HCT116 (cell line): ENCODE measurements around the gene RFX3. TPM values are rescaled to one million over a fixed set of nuclear protein-coding genes. Genes with fewer than 3 reads are reported as not detected.

Source experiments
- ATAC-seq: fragments of 200-7000 bp; cut with Tn5 transposase; 2 replicates; pipeline ENCODE4 v1.9.1; 2020; ENCODE audit warnings: mild to moderate bottlenecking, moderate library complexity
- BruUV-seq: library from RNA; stranded (reverse); fragments of 400-500 nt; replicated peaks from 2 replicates; lab custom pipeline; 2021; lab: Mats Ljungman, UMichigan
- CTCF ChIA-PET: fragments of 300-600 bp; sonication (Branson Sonifier 250); formaldehyde crosslinking; loops from one replicate; lab custom pipeline; 2021; ENCODE audit warnings: antibody characterized with exemption; lab: Charles Lee
- POLR2A ChIA-PET: fragments of 300-600, 350-600 bp; sonication (Branson Sonifier 250); formaldehyde crosslinking; loops from one replicate; lab custom pipeline; 2021; ENCODE audit warnings: antibody characterized with exemption; lab: Charles Lee
- RAD21 ChIA-PET, 2 experiments: fragments of 300-600 bp; sonication (Branson Sonifier 250); formaldehyde crosslinking; loops; one replicate each; lab custom pipeline; 2023; ENCODE audit warnings: low total read pairs in 2 of 2; ENCODE audit not compliant: uncharacterized antibody in 2 of 2, unreplicated experiment in 2 of 2, low non-redundant PET in 1 of 2; lab: Charles Lee
- DNase-seq: peaks from one replicate; pipeline ENCODE4 v3.0.0-alpha.2; 2010; ENCODE audit warnings: low read depth, low spot score
- H2AFZ ChIP-seq: fragments of 200-600 bp; shearing (Covaris generic), sonication (generic); 2 replicates; pipeline ENCODE4 v1.6.1; 2017; ENCODE audit warnings: low read depth, mixed run types, mixed read lengths, antibody characterized with exemption, low read length; ENCODE audit not compliant: poor library complexity, severe bottlenecking
- H3K27ac ChIP-seq: 2 replicates; pipeline ENCODE4 v1.5.1; 2012; ENCODE audit warnings: low read depth, low read length
- H3K27me3 ChIP-seq: fragments of 200-600 bp; sonication (generic); 2 replicates; pipeline ENCODE4 v1.6.1; 2016; ENCODE audit warnings: mixed run types, low read length, mixed read lengths; ENCODE audit not compliant: insufficient read depth
- H3K36me3 ChIP-seq, 2 experiments: fragments of 200-500 bp in 1 of 2; fragments of 200-600 bp in 1 of 2; sonication (Bioruptor generic) in 1 of 2; sonication (generic) in 1 of 2; 2 replicates each; pipeline versions ENCODE4 v1.5.1 to v1.6.1; 2014 to 2016; ENCODE audit warnings: low read length in 2 of 2, inconsistent platforms in 1 of 2, mixed read lengths in 1 of 2, mixed run types in 1 of 2; ENCODE audit not compliant: insufficient read depth in 2 of 2, control insufficient read depth in 1 of 2
- H3K4me1 ChIP-seq, 2 experiments: fragments of 200-600 bp in 1 of 2; sonication (generic) in 1 of 2; 2 replicates each; pipeline versions ENCODE4 v1.5.1 to v1.6.1; 2012 to 2017; ENCODE audit warnings: low read length in 2 of 2, inconsistent platforms in 1 of 2, mild to moderate bottlenecking in 1 of 2, mixed read lengths in 1 of 2, mixed run types in 1 of 2, moderate library complexity in 1 of 2; ENCODE audit not compliant: insufficient read depth in 2 of 2, control insufficient read depth in 1 of 2
- H3K4me2 ChIP-seq: fragments of 200-600 bp; sonication (generic); 2 replicates; pipeline ENCODE4 v1.6.1; 2017; ENCODE audit warnings: mixed run types, low read length, mixed read lengths
- H3K4me3 ChIP-seq, 2 experiments: fragments of 200-600 bp in 1 of 2; sonication (generic) in 1 of 2; replicated peaks in 1 of 2; 2 replicates each; pipeline ENCODE4 v1.5.1; 2011 to 2016; ENCODE audit warnings: low read length in 2 of 2, control low read depth in 1 of 2, low read depth in 1 of 2, mild to moderate bottlenecking in 1 of 2, mixed read lengths in 1 of 2, mixed run types in 1 of 2
- H3K79me2 ChIP-seq: fragments of 200-600 bp; sonication (generic); 2 replicates; pipeline ENCODE4 v1.6.1; 2017; ENCODE audit warnings: mild to moderate bottlenecking, mixed run types, low read length, moderate library complexity, mixed read lengths; ENCODE audit not compliant: insufficient read depth
- H3K9ac ChIP-seq: fragments of 200-600 bp; sonication (generic); 2 replicates; pipeline ENCODE4 v1.6.1; 2016; ENCODE audit warnings: low read length, mixed read lengths
- H3K9me2 ChIP-seq: fragments of 200-600 bp; sonication (generic), shearing (Covaris generic); 2 replicates; pipeline ENCODE4 v1.6.1; 2017; ENCODE audit warnings: mixed run types, mild to moderate bottlenecking, moderate library complexity; ENCODE audit not compliant: insufficient read depth
- H3K9me3 ChIP-seq, 2 experiments: fragments of 200-500 bp in 1 of 2; fragments of 200-600 bp in 1 of 2; sonication (Bioruptor generic) in 1 of 2; sonication (generic) in 1 of 2; 2 replicates each; pipeline ENCODE4 v1.6.1; 2014 to 2017; ENCODE audit warnings: low read length in 2 of 2, mixed read lengths in 2 of 2, inconsistent platforms in 1 of 2, low read depth in 1 of 2, mild to moderate bottlenecking in 1 of 2, mixed run types in 1 of 2, moderate library complexity in 1 of 2; ENCODE audit not compliant: control insufficient read depth in 1 of 2, insufficient read depth in 1 of 2
- H4K20me1 ChIP-seq: fragments of 200-600 bp; sonication (generic), shearing (Covaris generic); 2 replicates; pipeline ENCODE4 v1.6.1; 2017; ENCODE audit warnings: mixed run types, mild to moderate bottlenecking, moderate library complexity; ENCODE audit not compliant: insufficient read depth
- CEBPB ChIP-seq: IDR thresholded peaks from 2 replicates; pipeline ENCODE4 v1.6.1; 2012; ENCODE audit warnings: low read depth
- EGR1 ChIP-seq: IDR thresholded peaks from 2 replicates; pipeline ENCODE4 v1.6.1; 2012; ENCODE audit warnings: low read depth
- ELF1 ChIP-seq: IDR thresholded peaks from 2 replicates; pipeline ENCODE4 v1.6.1; 2012; ENCODE audit warnings: low read depth, borderline replicate concordance
- EZH2 ChIP-seq: fragments of 200-600 bp; sonication (generic); IDR thresholded peaks from 2 replicates; pipeline ENCODE4 v1.6.1; 2017; ENCODE audit warnings: antibody characterized with exemption, mixed run types
- EZH2phosphoT487 ChIP-seq: fragments of 200-600 bp; IDR thresholded peaks from 2 replicates; pipeline ENCODE4 v1.6.1; 2018; ENCODE audit warnings: antibody characterized with exemption, borderline replicate concordance
- FOSL1 ChIP-seq: IDR thresholded peaks from 2 replicates; pipeline ENCODE4 v1.6.1; 2012; ENCODE audit warnings: low read depth
- POLR2A ChIP-seq: IDR thresholded peaks from 2 replicates; pipeline ENCODE4 v1.7.0; 2011; ENCODE audit warnings: borderline replicate concordance; ENCODE audit not compliant: insufficient read depth, insufficient read length; ENCODE audit errors: extremely low read depth
- RAD21 ChIP-seq: IDR thresholded peaks from 2 replicates; pipeline ENCODE4 v1.6.1; 2012; ENCODE audit warnings: low read depth, mild to moderate bottlenecking
- SIN3A ChIP-seq: IDR thresholded peaks from 2 replicates; pipeline ENCODE4 v1.6.1; 2012; ENCODE audit warnings: low read depth
- SP1 ChIP-seq: IDR thresholded peaks from 2 replicates; pipeline ENCODE4 v1.6.1; 2012; ENCODE audit warnings: low read depth
- SRF ChIP-seq: IDR thresholded peaks from 2 replicates; pipeline ENCODE4 v1.6.1; 2012; ENCODE audit warnings: low read depth
- TCF7L2 ChIP-seq: IDR thresholded peaks from 2 replicates; pipeline ENCODE4 v1.7.0; 2011; ENCODE audit warnings: borderline replicate concordance, inconsistent platforms; ENCODE audit not compliant: insufficient read depth, insufficient read length; ENCODE audit errors: extremely low read depth
- YY1 ChIP-seq: IDR thresholded peaks from 2 replicates; pipeline ENCODE4 v1.6.1; 2011; ENCODE audit warnings: low read length, low read depth, moderate library complexity, mild to moderate bottlenecking; ENCODE audit not compliant: insufficient replicate concordance; ENCODE audit errors: extremely low read depth
- ZNF274 ChIP-seq: fragments of 200-500 bp; sonication (Bioruptor generic); IDR thresholded peaks from 2 replicates; pipeline ENCODE4 v1.6.1; 2014; ENCODE audit warnings: mild to moderate bottlenecking, low read depth, low read length, inconsistent platforms
- intact Hi-C: fragments of 100-400 bp; cut with micrococcal nuclease; formaldehyde crosslinking; loops from 2 replicates; pipeline ENCODE4 v1.10.0; 2022
- total RNA-seq: library from RNA; stranded (reverse); gene quantifications from one replicate; pipeline ENCODE4 v1.2.1, GENCODE V29; 2021; ENCODE audit not compliant: unreplicated experiment
- TF ChIP-seq, protein P1 (sequence below): IDR thresholded peaks from 2 replicates; pipeline ENCODE4 v1.6.1; 2012
- TF ChIP-seq, protein P2 (sequence below): IDR thresholded peaks from 2 replicates; pipeline ENCODE4 v1.6.1; 2012; ENCODE audit warnings: low read depth
- TF ChIP-seq, protein P3 (sequence below), 3 experiments: fragments of 200-600 bp in 1 of 3; sonication (generic) in 1 of 3; IDR thresholded peaks in 2 of 3; conservative IDR thresholded peaks in 1 of 3; 2 replicates each; pipeline ENCODE4 v1.5.1; 2012 to 2017; ENCODE audit warnings: low read depth in 2 of 3, low read length in 2 of 3, antibody characterized with exemption in 1 of 3, borderline replicate concordance in 1 of 3, control low read depth in 1 of 3, mild to moderate bottlenecking in 1 of 3, mixed read lengths in 1 of 3, mixed run types in 1 of 3, moderate library complexity in 1 of 3; ENCODE audit not compliant: insufficient read depth in 1 of 3

The RFX3 gene
- total RNA-seq, 1 experiment from 2014 or later: 11.8 TPM

DNA sequence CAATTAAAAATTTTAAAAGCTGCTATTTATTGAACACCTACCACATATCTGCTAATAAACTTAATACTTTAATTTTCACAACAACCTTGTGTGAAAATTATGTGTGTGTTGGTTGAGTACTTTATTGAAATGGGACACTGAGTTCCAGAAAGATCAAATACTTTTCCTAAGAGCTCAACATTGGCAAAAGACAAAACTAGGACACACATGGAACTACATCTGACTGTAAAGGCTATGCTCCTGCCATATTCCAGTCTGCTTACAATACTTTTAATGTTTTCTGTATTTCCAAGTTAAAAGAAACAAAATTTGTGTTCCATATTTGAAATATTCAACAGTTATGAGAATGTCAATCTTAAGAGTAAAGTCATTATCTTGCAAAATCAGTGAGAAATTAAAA lies 111.8 kb downstream of the RFX3 start:
- no peaks in the 10 kb centered on the region for H3K27me3 ChIP-seq
- RAD21 ChIA-PET: no interaction called here
- H3K9me2 ChIP-seq: no peaks in the 10 kb centered on the region
- DNase-seq (no peak), ATAC-seq (no peak)
- H3K4me1 ChIP-seq: no peaks in the 10 kb centered on the region
- TF ChIP-seq SP1 (no peak), SIN3A (no peak), ELF1 (no peak), FOSL1 (no peak), POLR2A (no peak), CEBPB (no peak), RAD21 (no peak), YY1 (no peak), EZH2phosphoT487 (no peak), TCF7L2 (no peak), ZNF274 (no peak), EGR1 (no peak)
- TF ChIP-seq, protein P1, sequence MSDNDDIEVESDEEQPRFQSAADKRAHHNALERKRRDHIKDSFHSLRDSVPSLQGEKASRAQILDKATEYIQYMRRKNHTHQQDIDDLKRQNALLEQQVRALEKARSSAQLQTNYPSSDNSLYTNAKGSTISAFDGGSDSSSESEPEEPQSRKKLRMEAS: no peak
- CTCF ChIA-PET: interaction anchor here (1.3 kb wide), 1 partner anchor 27 kb away, joined by 3 read pairs; no protein-coding TSS in a partner anchor
- no peak overlapping the region for H3K9ac ChIP-seq
- H3K27ac ChIP-seq: no peak overlapping the region
- BruUV-seq: no TSS peak
- no peaks in the 10 kb centered on the region for H3K9me3 ChIP-seq
- intact Hi-C loops: no loop called here
- no peak overlapping the region for H3K4me3 ChIP-seq
- no peak overlapping the region for H3K4me2 ChIP-seq
- no peak overlapping the region for H2AFZ ChIP-seq
- no peaks in the 10 kb centered on the region for H4K20me1 ChIP-seq
- H3K36me3 ChIP-seq: no peaks in the 10 kb centered on the region
- POLR2A ChIA-PET: no interaction called here
- H3K79me2 ChIP-seq: no peaks in the 10 kb centered on the region

DNA sequence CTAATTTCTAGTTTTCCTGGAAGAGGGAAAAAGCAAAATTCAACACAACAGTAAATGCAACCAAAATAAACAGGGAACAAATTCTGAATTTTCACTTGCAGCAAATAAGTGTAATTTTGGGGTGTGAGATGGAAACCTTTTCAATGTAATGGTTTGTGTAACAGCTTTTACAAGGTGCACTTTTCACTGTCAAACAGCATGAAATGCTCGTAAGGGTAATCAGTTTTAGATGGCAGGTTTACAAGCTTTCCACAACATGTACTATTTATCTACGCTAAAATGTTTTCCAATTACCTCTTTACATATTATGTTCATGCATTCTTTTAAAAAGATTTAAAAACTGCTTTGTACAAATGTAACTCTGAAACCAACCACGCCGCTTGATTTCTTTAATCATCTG lies 115.3 kb downstream of the RFX3 start:
- Histone ChIP-seq H3K36me3 (no peaks in the 10 kb centered on the region), H4K20me1 (no peaks in the 10 kb centered on the region), H3K9me3 (no peaks in the 10 kb centered on the region), H3K27me3 (no peaks in the 10 kb centered on the region), H2AFZ (no peak overlapping the region), H3K4me1 (no peaks in the 10 kb centered on the region), H3K4me3 (no peak overlapping the region), H3K9me2 (no peaks in the 10 kb centered on the region), H3K4me2 (no peak overlapping the region), H3K79me2 (no peaks in the 10 kb centered on the region), H3K9ac (no peak overlapping the region), H3K27ac (no peak overlapping the region)
- intact Hi-C loops: no loop called here
- DNase-seq: no peak
- RAD21 ChIA-PET: no interaction called here
- CTCF ChIA-PET: interaction anchor here (1.2 kb wide), 1 partner anchor 31 kb away, joined by 3 read pairs; no protein-coding TSS in a partner anchor
- POLR2A ChIA-PET: no interaction called here
- ATAC-seq: no peak
- BruUV-seq: no TSS peak
- no peak for TF ChIP-seq POLR2A
- TF ChIP-seq SIN3A: no peak
- TF ChIP-seq FOSL1: no peak
- TF ChIP-seq, protein P2, sequence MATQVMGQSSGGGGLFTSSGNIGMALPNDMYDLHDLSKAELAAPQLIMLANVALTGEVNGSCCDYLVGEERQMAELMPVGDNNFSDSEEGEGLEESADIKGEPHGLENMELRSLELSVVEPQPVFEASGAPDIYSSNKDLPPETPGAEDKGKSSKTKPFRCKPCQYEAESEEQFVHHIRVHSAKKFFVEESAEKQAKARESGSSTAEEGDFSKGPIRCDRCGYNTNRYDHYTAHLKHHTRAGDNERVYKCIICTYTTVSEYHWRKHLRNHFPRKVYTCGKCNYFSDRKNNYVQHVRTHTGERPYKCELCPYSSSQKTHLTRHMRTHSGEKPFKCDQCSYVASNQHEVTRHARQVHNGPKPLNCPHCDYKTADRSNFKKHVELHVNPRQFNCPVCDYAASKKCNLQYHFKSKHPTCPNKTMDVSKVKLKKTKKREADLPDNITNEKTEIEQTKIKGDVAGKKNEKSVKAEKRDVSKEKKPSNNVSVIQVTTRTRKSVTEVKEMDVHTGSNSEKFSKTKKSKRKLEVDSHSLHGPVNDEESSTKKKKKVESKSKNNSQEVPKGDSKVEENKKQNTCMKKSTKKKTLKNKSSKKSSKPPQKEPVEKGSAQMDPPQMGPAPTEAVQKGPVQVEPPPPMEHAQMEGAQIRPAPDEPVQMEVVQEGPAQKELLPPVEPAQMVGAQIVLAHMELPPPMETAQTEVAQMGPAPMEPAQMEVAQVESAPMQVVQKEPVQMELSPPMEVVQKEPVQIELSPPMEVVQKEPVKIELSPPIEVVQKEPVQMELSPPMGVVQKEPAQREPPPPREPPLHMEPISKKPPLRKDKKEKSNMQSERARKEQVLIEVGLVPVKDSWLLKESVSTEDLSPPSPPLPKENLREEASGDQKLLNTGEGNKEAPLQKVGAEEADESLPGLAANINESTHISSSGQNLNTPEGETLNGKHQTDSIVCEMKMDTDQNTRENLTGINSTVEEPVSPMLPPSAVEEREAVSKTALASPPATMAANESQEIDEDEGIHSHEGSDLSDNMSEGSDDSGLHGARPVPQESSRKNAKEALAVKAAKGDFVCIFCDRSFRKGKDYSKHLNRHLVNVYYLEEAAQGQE: no peak
- no peak for TF ChIP-seq ZNF274
- TF ChIP-seq EZH2: no peak
- no peak for TF ChIP-seq SRF
- TF ChIP-seq, protein P3, sequence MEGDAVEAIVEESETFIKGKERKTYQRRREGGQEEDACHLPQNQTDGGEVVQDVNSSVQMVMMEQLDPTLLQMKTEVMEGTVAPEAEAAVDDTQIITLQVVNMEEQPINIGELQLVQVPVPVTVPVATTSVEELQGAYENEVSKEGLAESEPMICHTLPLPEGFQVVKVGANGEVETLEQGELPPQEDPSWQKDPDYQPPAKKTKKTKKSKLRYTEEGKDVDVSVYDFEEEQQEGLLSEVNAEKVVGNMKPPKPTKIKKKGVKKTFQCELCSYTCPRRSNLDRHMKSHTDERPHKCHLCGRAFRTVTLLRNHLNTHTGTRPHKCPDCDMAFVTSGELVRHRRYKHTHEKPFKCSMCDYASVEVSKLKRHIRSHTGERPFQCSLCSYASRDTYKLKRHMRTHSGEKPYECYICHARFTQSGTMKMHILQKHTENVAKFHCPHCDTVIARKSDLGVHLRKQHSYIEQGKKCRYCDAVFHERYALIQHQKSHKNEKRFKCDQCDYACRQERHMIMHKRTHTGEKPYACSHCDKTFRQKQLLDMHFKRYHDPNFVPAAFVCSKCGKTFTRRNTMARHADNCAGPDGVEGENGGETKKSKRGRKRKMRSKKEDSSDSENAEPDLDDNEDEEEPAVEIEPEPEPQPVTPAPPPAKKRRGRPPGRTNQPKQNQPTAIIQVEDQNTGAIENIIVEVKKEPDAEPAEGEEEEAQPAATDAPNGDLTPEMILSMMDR (IDR thresholded peaks at IDR 0.05 in 2 of 3, conservative IDR thresholded peaks at IDR 0.05 in 1 of 3; ENCODE audit: borderline replicate concordance in 1 of 3, insufficient read depth in 1 of 3, low read depth in 2 of 3, low read length in 2 of 3): no peak
